GM21529 (cell line): ENCODE data around the gene HRH1.
A peak's percentile ranks its signal among the peaks of the same experiment; 100 is the strongest.
"Not testable (repeated sequence)": the region's sequence is repeated elsewhere in the genome, so short reads cannot be mapped to it uniquely, and the experiment has no call there.

ENCODE experiments used
- ATAC-seq: cut with Tn5 transposase; IDR thresholded peaks from one replicate; pipeline ENCODE4 v1.9.1; 2021; ENCODE audit not compliant: unreplicated experiment

The HRH1 gene

DNA sequence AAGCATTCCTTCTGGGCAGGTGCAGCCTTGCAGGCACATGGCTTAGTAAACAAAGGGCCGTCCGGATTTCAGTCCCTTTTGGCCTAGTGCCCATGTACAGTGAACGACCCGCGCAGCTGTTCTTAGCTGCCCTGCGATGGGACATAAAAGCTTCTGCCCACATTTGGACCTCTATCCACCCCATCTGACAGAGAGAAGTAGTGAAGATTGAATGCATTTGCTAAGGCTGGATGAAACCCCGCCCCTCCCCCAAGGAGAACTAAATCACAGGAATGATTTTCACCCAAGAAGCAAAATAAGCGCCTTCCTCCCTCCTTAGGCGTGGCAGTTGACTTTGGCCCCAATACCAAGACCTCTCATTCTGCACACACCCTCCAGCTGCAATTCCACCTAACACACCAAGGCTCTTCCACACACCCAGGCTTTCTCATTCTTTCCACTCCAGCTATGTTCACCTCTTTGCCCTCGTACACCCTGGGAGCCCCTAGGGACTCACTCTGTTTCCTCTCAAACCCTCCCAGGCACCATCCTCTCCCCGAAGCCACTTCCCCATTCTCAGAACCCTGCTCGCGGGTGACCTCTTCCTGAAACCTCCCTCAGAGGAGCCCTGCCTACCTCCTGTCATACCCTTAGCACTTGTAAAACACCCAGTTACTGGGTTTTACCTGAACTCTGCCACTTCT is 14.1 kb upstream of the HRH1 start:
- ATAC-seq = peak; percentile 100

DNA sequence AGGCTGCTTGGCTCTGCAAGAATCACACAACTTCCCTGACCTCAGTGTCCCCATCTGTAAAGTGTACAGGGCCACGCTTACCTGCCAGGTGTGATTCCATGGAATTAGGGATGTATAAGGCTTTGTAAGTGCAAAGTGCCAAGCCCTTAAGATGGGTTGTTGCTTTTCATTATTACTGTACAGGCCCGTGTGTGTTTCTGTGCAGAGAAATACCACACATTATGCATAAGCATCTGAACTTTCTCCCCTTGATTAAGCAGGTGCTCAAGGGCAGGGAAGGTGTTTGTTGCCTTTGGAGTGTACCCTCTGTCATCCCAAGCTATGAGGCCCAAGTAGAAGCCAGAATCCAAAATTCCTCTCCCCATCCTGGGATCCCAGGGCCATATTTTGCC is 13.6 kb upstream of the HRH1 start:
- peak; percentile 21 for ATAC-seq

DNA sequence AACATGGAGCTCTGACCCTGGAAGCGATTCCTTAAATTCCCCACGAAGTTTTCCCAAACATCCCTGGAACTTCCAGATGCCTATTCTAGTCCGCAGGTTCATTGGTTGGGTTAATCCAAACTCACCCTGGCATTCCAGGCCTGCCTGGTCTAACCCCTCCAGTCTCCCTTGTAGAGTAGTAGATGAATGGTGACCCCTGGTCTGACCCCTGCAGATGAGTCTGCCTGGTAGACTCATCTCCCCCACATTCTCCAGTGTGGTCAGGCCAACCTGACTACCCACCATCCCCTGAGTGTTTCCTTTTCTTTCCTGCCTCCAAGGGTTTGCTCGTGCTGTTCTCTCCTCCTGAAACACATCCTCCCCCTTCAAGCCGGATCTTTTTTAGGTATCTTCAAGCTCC is 10.8 kb upstream of the HRH1 start:
- no peak for ATAC-seq

DNA sequence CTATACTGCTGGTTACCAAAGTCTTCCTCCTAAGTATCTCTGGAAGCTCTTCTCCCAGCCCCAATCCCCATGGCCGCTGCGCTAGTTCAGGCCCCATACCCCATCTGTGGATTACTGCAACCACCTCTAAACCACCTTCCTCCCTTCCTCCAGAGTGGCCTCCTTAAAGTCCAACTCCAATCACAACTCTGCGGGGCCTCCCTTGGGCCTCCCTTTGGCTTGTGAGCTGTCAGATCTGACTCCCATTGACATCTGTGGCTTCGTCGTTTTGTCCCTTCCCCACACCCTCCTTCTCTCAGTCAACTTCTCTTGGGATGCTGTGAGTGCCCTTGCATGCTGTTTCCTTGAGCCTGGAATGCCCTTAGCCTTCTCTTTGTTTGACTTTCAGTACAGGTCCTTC is 9.3 kb upstream of the HRH1 start:
- no peak for ATAC-seq

- no peak for ATAC-seq
These were observed 8.4 kb upstream of the HRH1 start for GRCh38 chr3:11145888-11146287.

DNA sequence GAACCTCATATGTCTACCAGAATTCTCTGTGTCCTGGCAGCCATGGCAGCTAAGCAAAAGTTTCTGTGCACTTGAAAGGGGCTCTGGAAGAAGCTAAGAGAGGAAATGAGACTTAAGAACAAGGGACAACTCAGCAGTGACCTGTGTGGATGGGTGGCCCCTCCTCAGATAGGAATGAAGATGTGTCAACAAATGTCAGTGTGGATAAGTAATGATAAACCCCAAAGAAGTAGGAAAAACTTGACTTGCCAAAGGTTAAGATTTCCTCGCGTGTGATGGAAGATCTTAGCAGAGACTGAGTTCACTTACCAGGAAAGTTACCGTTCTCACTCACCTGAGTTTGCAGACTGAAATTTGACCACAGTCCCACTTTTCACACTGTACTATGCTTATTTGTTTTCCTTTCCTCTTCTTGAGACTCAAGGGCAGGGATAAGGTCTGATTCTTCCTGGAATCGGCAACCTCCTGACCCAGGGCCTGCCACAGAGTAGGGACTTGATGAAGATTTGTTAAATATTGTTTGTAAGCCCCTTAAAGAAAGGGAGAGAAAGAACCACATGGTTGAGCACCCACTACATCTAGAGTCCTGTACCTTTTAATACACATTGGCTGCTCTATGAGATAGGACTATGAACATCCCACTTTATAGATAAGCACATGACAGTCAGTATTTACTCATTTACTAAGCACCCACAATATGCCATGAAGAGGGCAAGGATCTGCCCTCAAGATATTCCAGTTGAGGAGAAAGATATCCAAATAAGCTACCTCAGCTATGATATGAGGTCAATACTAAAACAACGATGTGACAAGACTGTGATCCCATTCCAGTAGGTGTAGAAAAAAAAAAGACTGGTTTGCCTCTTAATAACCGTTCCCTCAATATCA is 7.3 kb upstream of the HRH1 start:
- ATAC-seq = no peak

DNA sequence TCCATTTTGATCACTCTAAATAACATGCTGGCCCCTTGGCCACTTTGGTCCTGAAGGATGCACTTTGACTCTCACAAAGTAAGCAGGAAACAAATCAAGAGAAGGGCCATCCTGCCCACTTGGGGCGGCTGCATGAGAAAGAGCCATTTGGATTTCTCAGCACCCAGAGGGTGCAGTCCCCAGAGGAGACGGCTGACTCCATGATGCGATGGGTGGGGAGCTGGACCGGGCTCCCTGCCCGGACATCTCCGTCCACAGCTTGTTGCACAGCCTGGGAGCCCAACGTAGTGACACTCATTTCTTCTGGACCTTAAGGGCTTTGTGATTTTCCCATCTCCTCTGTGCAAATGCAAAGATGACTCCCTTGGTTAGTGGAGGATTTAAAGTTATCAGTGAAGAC is 4.0 kb upstream of the HRH1 start:
- no peak for ATAC-seq

GRCh38 chr3:11152301-11152700 is 2.0 kb upstream of the HRH1 start:
- no peak for ATAC-seq

DNA sequence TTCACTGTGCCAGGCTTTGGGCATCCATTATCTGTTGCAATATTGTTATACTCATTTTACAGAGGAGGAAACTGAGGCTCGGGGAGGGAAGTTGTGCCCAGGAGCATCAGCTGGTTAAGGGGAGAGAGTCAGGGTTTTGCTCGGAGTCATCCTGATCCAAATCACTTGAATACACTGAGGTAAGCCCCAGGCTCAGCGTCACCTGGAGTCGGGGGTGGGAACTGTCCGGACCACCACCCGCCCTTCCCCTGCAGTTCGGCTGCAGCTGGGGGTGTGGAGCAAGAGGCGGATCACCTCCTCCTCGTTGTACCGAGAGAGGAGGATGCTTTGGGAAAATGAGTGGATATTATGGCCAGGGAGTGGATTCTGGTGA is 646 bp downstream of the HRH1 start:
- no peak for ATAC-seq

DNA sequence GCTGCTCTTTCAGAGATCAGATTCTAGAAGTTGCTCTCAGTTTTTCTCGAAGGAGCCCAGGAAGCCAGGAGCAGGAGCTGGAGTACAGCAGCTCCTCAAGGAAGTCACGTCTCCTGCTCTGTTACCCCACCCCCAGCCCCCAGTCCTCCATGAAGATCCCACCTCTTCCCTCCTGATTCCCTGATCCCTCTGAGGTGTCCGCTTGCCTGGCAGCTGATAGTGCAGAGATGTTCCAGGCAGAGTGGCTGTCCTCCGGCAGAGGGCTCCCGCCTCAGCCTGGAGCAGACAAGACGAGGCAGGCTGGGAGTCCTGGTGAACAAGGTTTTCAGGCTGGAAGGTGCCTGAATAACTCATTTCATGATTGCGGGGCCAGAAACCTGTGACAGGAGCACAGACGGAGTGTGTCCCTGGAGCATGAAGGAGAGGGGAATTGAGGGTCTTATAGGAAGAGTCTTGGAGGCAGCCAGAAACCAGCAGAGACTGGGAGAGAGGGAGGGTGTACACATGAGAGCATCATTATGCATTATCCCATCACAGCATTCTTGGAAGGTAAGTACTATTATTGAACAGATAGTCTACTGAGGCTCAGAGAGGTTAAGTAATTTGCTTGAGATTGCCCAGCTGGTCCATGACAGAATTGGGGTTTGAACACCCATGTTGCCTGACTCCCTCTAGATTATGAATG is 1.2 kb downstream of the HRH1 start:
- ATAC-seq = no peak

DNA sequence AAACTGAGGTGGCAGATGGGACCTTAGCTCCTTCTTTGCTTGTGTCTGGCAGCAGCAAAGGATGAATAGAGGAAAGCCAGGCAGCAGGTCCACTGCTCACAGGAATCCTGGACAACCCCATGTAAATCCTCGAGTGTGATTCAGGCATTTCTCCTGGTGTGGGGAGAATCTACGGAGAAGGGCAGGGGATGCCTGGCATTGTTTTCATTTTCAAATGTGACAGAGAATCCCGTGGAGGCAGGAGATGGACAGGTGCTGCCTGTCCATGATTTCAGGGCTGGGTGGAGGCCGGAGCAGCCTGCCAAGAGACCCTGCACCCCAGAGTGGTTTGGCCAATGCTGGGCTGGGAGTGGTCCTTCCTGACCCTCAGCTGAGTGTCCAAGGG is 1.7 kb downstream of the HRH1 start:
- no peak for ATAC-seq

DNA sequence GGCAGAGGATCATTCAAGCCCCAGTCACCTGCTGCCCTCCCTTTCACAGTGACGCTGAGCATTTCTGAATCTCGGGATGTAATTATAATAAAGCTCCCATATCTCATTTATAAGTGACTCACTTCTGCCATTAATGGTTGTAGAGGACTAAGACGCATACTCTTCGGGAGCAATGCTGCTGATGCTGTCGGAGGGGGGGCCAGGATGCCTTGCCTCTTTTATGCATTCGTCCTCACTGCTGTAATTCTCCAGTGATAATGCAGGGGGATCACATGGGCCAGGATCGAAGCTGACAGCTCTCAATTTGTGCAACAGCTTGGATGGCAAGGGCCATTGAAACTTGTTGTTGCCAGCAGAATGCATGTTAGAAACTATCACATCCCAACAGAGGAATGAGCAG is 3.1 kb downstream of the HRH1 start:
- ATAC-seq = no peak

GRCh38 chr3:11159421-11159904 is 5.2 kb downstream of the HRH1 start:
- ATAC-seq = no peak

DNA sequence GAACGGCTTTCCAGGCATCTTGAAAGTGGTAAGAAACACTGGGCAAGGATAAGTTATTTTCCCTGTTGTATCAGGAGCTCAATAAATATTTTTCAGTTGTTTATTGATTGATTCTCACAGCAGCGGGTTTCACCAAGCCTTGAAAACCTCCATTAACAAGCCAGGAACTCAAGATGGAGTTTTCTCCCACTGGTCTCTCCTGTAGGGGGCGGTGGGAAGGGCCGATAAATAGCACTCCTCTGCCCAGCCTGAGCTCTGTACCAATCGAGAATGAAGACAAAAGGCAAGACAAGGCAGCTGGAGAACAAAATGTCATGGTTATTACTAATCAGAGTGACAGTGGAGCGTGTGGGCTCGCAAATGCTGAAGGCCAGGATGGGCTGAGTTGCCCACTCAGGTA is 7.4 kb downstream of the HRH1 start:
- no peak for ATAC-seq

GRCh38 chr3:11162401-11163345 is 8.4 kb downstream of the HRH1 start:
- no peak for ATAC-seq

- ATAC-seq = no peak
These were observed 10.3 kb downstream of the HRH1 start for GRCh38 chr3:11164607-11165006.

DNA sequence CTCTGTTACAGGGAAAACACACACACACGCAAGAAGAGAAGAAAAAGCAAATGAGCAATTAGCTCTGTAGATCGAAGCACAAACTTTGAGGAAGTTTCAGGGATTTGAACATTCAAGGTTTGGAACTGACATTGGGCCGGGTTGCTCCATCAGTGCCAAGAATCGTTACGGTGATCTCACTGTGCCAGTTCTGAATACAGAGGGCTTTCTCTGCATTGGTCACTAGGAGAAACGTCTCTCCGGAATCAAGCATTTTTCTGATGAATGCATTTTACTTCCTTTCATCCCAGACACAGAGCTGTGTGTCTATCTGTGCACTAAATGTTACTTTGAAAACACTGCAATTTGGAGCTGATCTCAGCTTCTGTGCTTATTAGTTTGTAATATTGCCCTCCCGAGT is 11.2 kb downstream of the HRH1 start:
- ATAC-seq = no peak

DNA sequence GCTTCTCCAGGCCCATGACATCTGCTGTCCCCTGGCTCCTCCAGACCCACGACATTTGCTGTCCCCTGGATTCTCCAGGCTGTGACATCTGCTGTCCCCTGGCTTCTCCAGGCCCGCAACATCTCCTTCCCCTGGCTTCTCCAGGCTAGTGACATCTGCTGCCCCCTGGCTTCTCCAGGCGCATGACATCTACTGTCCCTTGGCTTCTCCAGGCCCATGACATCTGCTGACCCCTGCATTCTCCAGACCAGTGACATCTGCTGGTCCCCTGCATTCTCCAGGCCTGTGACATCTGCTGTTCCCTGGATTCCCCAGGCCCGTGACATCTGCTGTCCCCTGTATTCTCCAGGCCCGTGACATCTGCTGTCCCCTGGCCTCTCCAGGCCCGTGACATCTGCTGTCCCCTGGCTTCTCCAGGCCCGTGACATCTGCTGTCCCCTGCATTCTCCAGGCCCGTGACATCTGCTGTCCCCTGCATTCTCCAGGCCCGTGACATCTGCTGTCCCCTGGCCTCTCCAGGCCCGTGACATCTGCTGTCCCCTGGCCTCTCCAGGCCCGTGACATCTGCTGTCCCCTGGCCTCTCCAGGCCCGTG is 12.6 kb downstream of the HRH1 start:
- ATAC-seq = not testable (repeated sequence)

GRCh38 chr3:11167590-11167989 is 13.3 kb downstream of the HRH1 start:
- no peak for ATAC-seq

GRCh38 chr3:11168406-11168805 is 14.1 kb downstream of the HRH1 start:
- ATAC-seq = no peak
